WTC11 (cell line): ENCODE measurements around the gene LAMA2.

ENCODE experiments used
- AFF4 ChIP-seq: sonication (generic); formaldehyde crosslinking; IDR thresholded peaks from 2 replicates; pipeline ENCODE4 v1.8.1; 2023; ENCODE audit warnings: mild to moderate bottlenecking, missing genetic modification reagents, borderline replicate concordance
- CREB1 ChIP-seq: sonication (generic); formaldehyde crosslinking; IDR thresholded peaks from 2 replicates; pipeline ENCODE4 v1.8.0; 2023; ENCODE audit warnings: mild to moderate bottlenecking, missing genetic modification reagents
- CREM ChIP-seq: sonication (generic); formaldehyde crosslinking; IDR thresholded peaks from 2 replicates; pipeline ENCODE4 v1.8.1; 2022; ENCODE audit warnings: mild to moderate bottlenecking, missing genetic modification reagents, moderate library complexity
- CTCF ChIP-seq: fragments of 200-600 bp; IDR thresholded peaks from 2 replicates; pipeline ENCODE4 v1.8.0; 2022; ENCODE audit warnings: antibody characterized with exemption
- E2F4 ChIP-seq: sonication (generic); formaldehyde crosslinking; IDR thresholded peaks from 2 replicates; pipeline ENCODE4 v1.8.1; 2022; ENCODE audit warnings: low read depth, mild to moderate bottlenecking, moderate library complexity, missing genetic modification reagents, borderline replicate concordance
- ELF4 ChIP-seq: sonication (generic); formaldehyde crosslinking; IDR thresholded peaks from 2 replicates; pipeline ENCODE4 v1.8.1; 2022; ENCODE audit warnings: low read depth, mild to moderate bottlenecking, moderate library complexity, missing genetic modification reagents
- IRF2 ChIP-seq: sonication (generic); formaldehyde crosslinking; IDR thresholded peaks from 2 replicates; pipeline ENCODE4 v1.8.0; 2022; ENCODE audit warnings: low read depth, missing genetic modification reagents, borderline replicate concordance
- JUN ChIP-seq: sonication (generic); formaldehyde crosslinking; IDR thresholded peaks from 2 replicates; pipeline ENCODE4 v1.8.0; 2023; ENCODE audit warnings: mild to moderate bottlenecking, missing genetic modification reagents
- MXD4 ChIP-seq: fragments of 250-450 bp; sonication (Bioruptor Pico); IDR thresholded peaks from 2 replicates; pipeline ENCODE4 v1.8.0; 2021; ENCODE audit warnings: mild to moderate bottlenecking, moderate library complexity, borderline replicate concordance
- NFATC4 ChIP-seq: fragments of 250-450 bp; sonication (Bioruptor Pico); IDR thresholded peaks from 2 replicates; pipeline ENCODE4 v1.9.0; 2021; ENCODE audit warnings: mild to moderate bottlenecking
- NFYB ChIP-seq: sonication (generic); formaldehyde crosslinking; conservative IDR thresholded peaks from 2 replicates; pipeline ENCODE4 v1.8.0; 2022; ENCODE audit warnings: low read depth, missing genetic modification reagents
- NR3C1 ChIP-seq: sonication (generic); formaldehyde crosslinking; conservative IDR thresholded peaks from 2 replicates; pipeline ENCODE4 v1.8.1; 2023; ENCODE audit warnings: low read depth, mild to moderate bottlenecking, missing genetic modification reagents
- PRDM15 ChIP-seq: sonication (generic); formaldehyde crosslinking; IDR thresholded peaks from 2 replicates; pipeline ENCODE4 v1.8.0; 2022; ENCODE audit warnings: missing genetic modification reagents
- TCF7 ChIP-seq: sonication (generic); formaldehyde crosslinking; IDR thresholded peaks from 2 replicates; pipeline ENCODE4 v1.8.0; 2022; ENCODE audit warnings: mild to moderate bottlenecking, low read depth, missing genetic modification reagents, moderate library complexity

GRCh38 chr6:128882991-128883611, at the start of gene LAMA2:
- TF ChIP-seq NFYB (CRISPR knock-in tag) (no peak), AFF4 (peak; percentile 51; the same call in 1 of the 2 replicates), MXD4 (CRISPR knock-in tag) (no peak), CTCF (no peak), TCF7 (no peak), CREM (no peak), PRDM15 (CRISPR knock-in tag) (no peak), IRF2 (CRISPR knock-in tag) (no peak), CREB1 (CRISPR knock-in tag) (0 out of 2 replicates have a peak, but pooled peaks have one; percentile 22), E2F4 (CRISPR knock-in tag) (no peak), ELF4 (CRISPR knock-in tag) (no peak), NR3C1 (CRISPR knock-in tag) (no peak), NFATC4 (no peak), JUN (CRISPR knock-in tag) (no peak)
